IMR-90 (cell line): ENCODE data around the gene ATP4A. TPM values are rescaled to one million over a fixed set of nuclear protein-coding genes. Genes with fewer than 3 reads are reported as not detected.

Source experiments
- ATAC-seq: fragments of 200-7000 bp; cut with Tn5 transposase; 2 replicates; pipeline ENCODE4 v1.9.1; 2020; ENCODE audit warnings: low read depth, mild to moderate bottlenecking, moderate library complexity
- BruUV-seq: library from RNA; stranded (reverse); fragments of 400-500 nt; replicated peaks from 2 replicates; lab custom pipeline; 2021; lab: Mats Ljungman, UMichigan
- CTCF ChIA-PET: fragments of 300-600 bp; formaldehyde crosslinking; extraction: SDS; loops from one replicate; lab custom pipeline; 2021; ENCODE audit warnings: antibody characterized with exemption; lab: Yijun Ruan, JAX
- POLR2A ChIA-PET: fragments of 300-600 bp; sonication (Branson Sonifier 250); formaldehyde crosslinking; loops from one replicate; lab custom pipeline; 2022; ENCODE audit warnings: antibody characterized with exemption; ENCODE audit not compliant: unreplicated experiment; lab: Charles Lee
- DNase-seq: peaks from one replicate; pipeline ENCODE4 v3.0.0; 2013
- H2AFZ ChIP-seq: replicated peaks from 2 replicates; pipeline ENCODE3; 2013; ENCODE audit warnings: low read length, mild to moderate bottlenecking; ENCODE audit not compliant: poor library complexity
- H2AK5ac ChIP-seq: 2 replicates; pipeline ENCODE4 v1.6.1; 2013; ENCODE audit warnings: low read depth, low read length, inconsistent platforms
- H2AK9ac ChIP-seq: replicated peaks from 2 replicates; pipeline ENCODE3; 2013; ENCODE audit warnings: mild to moderate bottlenecking, low read depth, low read length, moderate library complexity; ENCODE audit not compliant: poor library complexity
- H2BK120ac ChIP-seq: 2 replicates; pipeline ENCODE4 v1.6.1; 2013; ENCODE audit warnings: low read depth, low read length, inconsistent platforms
- H2BK15ac ChIP-seq: 3 replicates; pipeline ENCODE4 v1.6.1; 2013; ENCODE audit warnings: low read depth, low read length, inconsistent platforms
- H2BK20ac ChIP-seq: 2 replicates; pipeline ENCODE4 v1.6.1; 2013; ENCODE audit warnings: low read depth, mild to moderate bottlenecking, inconsistent platforms, low read length, moderate library complexity
- H2BK5ac ChIP-seq: 2 replicates; pipeline ENCODE4 v1.6.1; 2013; ENCODE audit warnings: mild to moderate bottlenecking, low read depth, low read length, inconsistent platforms; ENCODE audit not compliant: poor library complexity, severe bottlenecking
- H3K14ac ChIP-seq: replicated peaks from 2 replicates; pipeline ENCODE4 v1.6.1; 2013; ENCODE audit warnings: low read depth, low read length, inconsistent platforms
- H3K18ac ChIP-seq: 2 replicates; pipeline ENCODE4 v1.6.1; 2013; ENCODE audit warnings: low read depth, low read length, control low read depth
- H3K23ac ChIP-seq: 2 replicates; pipeline ENCODE4 v1.6.1; 2013; ENCODE audit warnings: low read depth, low read length, inconsistent platforms
- H3K27ac ChIP-seq: 2 replicates; pipeline ENCODE4 v1.5.1; 2013; ENCODE audit warnings: mild to moderate bottlenecking, control low read depth, low read length; ENCODE audit not compliant: insufficient read depth
- H3K27me3 ChIP-seq: 2 replicates; pipeline ENCODE4 v1.6.1; 2013; ENCODE audit warnings: low read length; ENCODE audit not compliant: control insufficient read depth, insufficient read depth
- H3K36me3 ChIP-seq: 2 replicates; pipeline ENCODE4 v1.6.1; 2013; ENCODE audit warnings: low read length, mixed read lengths; ENCODE audit not compliant: control insufficient read depth, insufficient read depth
- H3K4ac ChIP-seq: 2 replicates; pipeline ENCODE4 v1.6.1; 2013; ENCODE audit warnings: low read depth, low read length, inconsistent platforms
- H3K4me1 ChIP-seq: 2 replicates; pipeline ENCODE4 v1.6.1; 2013; ENCODE audit warnings: low read length, mixed read lengths; ENCODE audit not compliant: control insufficient read depth, insufficient read depth
- H3K4me2 ChIP-seq: 2 replicates; pipeline ENCODE4 v1.6.1; 2013; ENCODE audit warnings: low read depth, mild to moderate bottlenecking, control low read depth, low read length, moderate library complexity
- H3K4me3 ChIP-seq: 2 replicates; pipeline ENCODE4 v1.5.1; 2013; ENCODE audit warnings: low read depth, mild to moderate bottlenecking, control low read depth, low read length, moderate library complexity; ENCODE audit not compliant: insufficient read depth
- H3K56ac ChIP-seq: 2 replicates; pipeline ENCODE4 v1.6.1; 2013; ENCODE audit warnings: low read length, inconsistent platforms; ENCODE audit not compliant: insufficient read depth; ENCODE audit errors: extremely low read depth
- H3K79me1 ChIP-seq, 2 experiments: 2 replicates each; pipeline ENCODE4 v1.6.1; 2013; ENCODE audit warnings: low read length in 2 of 2, inconsistent platforms in 1 of 2, low read depth in 1 of 2
- H3K9ac ChIP-seq: 2 replicates; pipeline ENCODE4 v1.6.1; 2013; ENCODE audit warnings: low read depth, low read length, control low read depth
- H3K9me1 ChIP-seq: 2 replicates; pipeline ENCODE4 v1.6.1; 2013; ENCODE audit warnings: low read length, inconsistent platforms; ENCODE audit not compliant: insufficient read depth
- H3K9me3 ChIP-seq: 2 replicates; pipeline ENCODE4 v1.6.1; 2013; ENCODE audit warnings: low read length; ENCODE audit not compliant: control insufficient read depth, insufficient read depth
- H4K20me1 ChIP-seq: 2 replicates; pipeline ENCODE4 v1.6.1; 2013; ENCODE audit warnings: low read length, inconsistent platforms; ENCODE audit not compliant: insufficient read depth
- H4K5ac ChIP-seq: 2 replicates; pipeline ENCODE4 v1.6.1; 2013; ENCODE audit warnings: mild to moderate bottlenecking, low read depth, low read length, control low read depth
- H4K8ac ChIP-seq, 2 experiments: 2 replicates each; pipeline ENCODE4 v1.6.1; 2013; ENCODE audit warnings: low read depth in 2 of 2, low read length in 2 of 2, control low read depth in 1 of 2, inconsistent platforms in 1 of 2
- H4K91ac ChIP-seq: 2 replicates; pipeline ENCODE4 v1.6.1; 2013; ENCODE audit warnings: low read depth, low read length, inconsistent platforms; ENCODE audit not compliant: insufficient read depth
- CTCF ChIP-seq: conservative IDR thresholded peaks from 2 replicates; pipeline ENCODE4 v1.5.1; 2012; ENCODE audit warnings: mild to moderate bottlenecking, low read depth, low read length, improper control_type of control experiment
- RAD21 ChIP-seq: IDR thresholded peaks from 2 replicates; pipeline ENCODE4 v1.6.1; 2012; ENCODE audit warnings: low read length, improper control_type of control experiment
- RFX5 ChIP-seq: IDR thresholded peaks from 2 replicates; pipeline ENCODE4 v1.8.0; 2012; ENCODE audit warnings: low read depth, mild to moderate bottlenecking, low read length, moderate library complexity
- SMC3 ChIP-seq: fragments of 150-350 bp; IDR thresholded peaks from 2 replicates; pipeline ENCODE4 v1.6.1; 2016; ENCODE audit warnings: low read depth, mild to moderate bottlenecking, antibody characterized with exemption, low read length, moderate library complexity
- WGBS, 2 experiments: methylation state at CpG; one replicate each; pipeline versions ENCODE4 v1.1.5 to v1.1.7; 2013; ENCODE audit warnings: missing lambda C conversion rate in 2 of 2; ENCODE audit not compliant: insufficient read length in 1 of 2; ENCODE audit errors: extremely low coverage in 2 of 2; 5-methylcytosine and 5-hydroxymethylcytosine counted together
- dilution Hi-C: fragments of 300-500 bp; cut with HindIII; formaldehyde crosslinking; loops from one replicate; pipeline ENCODE4 v1.14.3; 2018; ENCODE audit warnings: low sequenced_read_pairs; ENCODE audit not compliant: unreplicated experiment
- in situ Hi-C: fragments of 300-500 bp; cut with MboI; formaldehyde crosslinking; loops from 3 replicates; pipeline ENCODE4 v1.14.3; 2019; ENCODE audit warnings: low sequenced_read_pairs, inconsistent platforms, mixed read lengths
- intact Hi-C: fragments of 100-400 bp; cut with micrococcal nuclease; formaldehyde crosslinking; loops from 2 replicates; pipeline ENCODE4 v1.10.0; 2022
- polyA plus RNA-seq, 3 experiments: library from polyadenylated mRNA; depleted of rRNA; stranded (reverse); fragments of >200 nt; gene quantifications; 2 replicates each; pipeline ENCODE4 v1.2.3, GENCODE V29; 2012; ENCODE audit warnings: low replicate concordance in 1 of 3
- total RNA-seq: library from RNA; depleted of rRNA; stranded (reverse); fragments of >200 nt; gene quantifications from 2 replicates; pipeline ENCODE4 v1.2.3, GENCODE V29; 2012

ATP4A gene
- total and polyA plus RNA-seq, 2 of the 4 experiments (the other 2 are of a cell fraction) = not detected

GRCh38 chr19:35592226-35592625, 28.8 kb upstream of the ATP4A start:
- BruUV-seq = no TSS peak
- H3K36me3 ChIP-seq = no peaks in the 10 kb centered on the region
- no peaks in the 10 kb centered on the region for H3K9me1 ChIP-seq
- H2BK20ac ChIP-seq = no peak overlapping the region
- H2AK5ac ChIP-seq = no peak overlapping the region
- no peak overlapping the region for H3K23ac ChIP-seq
- no peak overlapping the region for H3K27ac ChIP-seq
- no peak overlapping the region for H3K56ac ChIP-seq
- H3K4me2 ChIP-seq = no peak overlapping the region
- in situ Hi-C loops (loop anchor here (25.0 kb wide), 1 partner anchor 255 kb away; the partner anchor contains the start of genes CD22 and FFAR1), dilution Hi-C loops (no loop called here), intact Hi-C loops (no loop called here)
- no peaks in the 10 kb centered on the region for H3K9me3 ChIP-seq
- H2BK15ac ChIP-seq = no peak overlapping the region
- ChIA-PET CTCF (interaction anchor here (0.6 to 1.3 kb wide), 3 partner anchors 12 to 82 kb away, joined by 3 read pairs; no protein-coding TSS in a partner anchor), POLR2A (no interaction called here)
- peak overlapping the region; percentile 11 for H2AFZ ChIP-seq
- ATAC-seq (peak; percentile 35; the same call in 1 of the 2 replicates), DNase-seq (peak; percentile 37)
- H3K4me3 ChIP-seq = no peak overlapping the region
- TF ChIP-seq SMC3 (peak; percentile 42), RFX5 (no peak), CTCF (peak; percentile 55), RAD21 (peak; percentile 62)
- H3K9ac ChIP-seq = no peak overlapping the region
- H2BK120ac ChIP-seq = no peak overlapping the region
- no peaks in the 10 kb centered on the region for H4K20me1 ChIP-seq
- no peaks in the 10 kb centered on the region for H3K79me1 ChIP-seq
- H3K4me1 ChIP-seq = no peaks in the 10 kb centered on the region
- H4K5ac ChIP-seq = no peak overlapping the region
- H3K18ac ChIP-seq = no peak overlapping the region
- WGBS, 2 experiments = 11% methylated on average over 4 of the region's 8 CpGs; no CpG with 5 or more reads in 1 of the 2 experiments
- no peak overlapping the region for H3K4ac ChIP-seq
- no peak overlapping the region for H3K14ac ChIP-seq
- H2BK5ac ChIP-seq = no peak overlapping the region
- H4K91ac ChIP-seq = no peak overlapping the region
- H4K8ac ChIP-seq = no peak overlapping the region
- H2AK9ac ChIP-seq = no peak overlapping the region
- peaks cover 4% of the 10 kb centered on the region; the same call in 1 of the 2 replicates for H3K27me3 ChIP-seq
